Heart left ventricle (tissue), 16 donors: ENCODE data around the gene KLF15. TPM values are rescaled to one million over a fixed set of nuclear protein-coding genes. Genes with fewer than 3 reads are reported as not detected.

ENCODE experiments used
- ATAC-seq, 4 donors: fragments of 200-7000 bp; cut with Tn5 transposase; one replicate each; pipeline ENCODE4 v1.9.1; 2020 to 2022; ENCODE audit warnings: moderate library complexity in 4 of 4, mild to moderate bottlenecking in 3 of 4, moderate number of reproducible peaks in 1 of 4
- DNase-seq, 5 donors: peaks; one replicate each; pipeline ENCODE4 v3.0.0-alpha.2; 2020
- H3K27ac ChIP-seq, 12 donors: fragments of 200-600 bp; sonication (generic) in 4 of 12; one replicate each; pipeline versions ENCODE4 v1.5.0 to v1.8.0; 2016 to 2022; ENCODE audit warnings: mild to moderate bottlenecking in 2 of 12
- H3K27me3 ChIP-seq, 9 donors: fragments of 200-600 bp; sonication (generic) in 2 of 9; one replicate each; pipeline versions ENCODE4 v1.5.1 to v1.8.0; 2016 to 2022; ENCODE audit warnings: mild to moderate bottlenecking in 3 of 9
- H3K36me3 ChIP-seq, 9 donors: fragments of 200-600 bp; sonication (generic) in 2 of 9; one replicate each; pipeline versions ENCODE4 v1.5.0 to v1.8.0; 2018 to 2022; ENCODE audit warnings: mild to moderate bottlenecking in 2 of 9
- H3K4me1 ChIP-seq, 12 donors: fragments of 200-600 bp; sonication (generic) in 4 of 12; one replicate each; pipeline versions ENCODE4 v1.5.0 to v1.8.0; 2016 to 2022; ENCODE audit warnings: mild to moderate bottlenecking in 3 of 12
- H3K4me3 ChIP-seq, 12 donors: fragments of 200-600 bp; sonication (generic) in 4 of 12; one replicate each; pipeline versions ENCODE4 v1.5.0 to v1.8.0; 2017 to 2022; ENCODE audit warnings: mild to moderate bottlenecking in 9 of 12, moderate library complexity in 4 of 12
- H3K9me3 ChIP-seq, 12 donors: fragments of 200-600 bp; sonication (generic) in 4 of 12; one replicate each; pipeline versions ENCODE4 v1.5.0 to v1.8.0; 2016 to 2022; ENCODE audit warnings: mild to moderate bottlenecking in 1 of 12
- CTCF ChIP-seq, 12 donors: fragments of 200-600 bp; sonication (generic) in 4 of 12; IDR thresholded peaks; one replicate each; pipeline versions ENCODE4 v1.5.0 to v1.8.0; 2018 to 2022; ENCODE audit warnings: antibody characterized with exemption in 12 of 12, mild to moderate bottlenecking in 5 of 12
- POLR2A ChIP-seq, 2 donors: fragments of 450-650 bp; IDR thresholded peaks; one replicate each; pipeline ENCODE4 v1.6.1; 2017; ENCODE audit warnings: antibody characterized with exemption in 2 of 2, mild to moderate bottlenecking in 2 of 2, moderate library complexity in 2 of 2
- WGBS, 4 donors: extraction: QIAGEN DNeasy Blood & Tissue Kit in 2 of 4; methylation state at CpG; one replicate each; pipeline versions ENCODE4 v1.1.5 to v1.1.7; 2013 to 2018; 5-methylcytosine and 5-hydroxymethylcytosine counted together
- intact Hi-C, 10 donors: fragments of 100-400 bp; cut with DNase I; formaldehyde crosslinking; loops; one replicate each; pipeline versions ENCODE4 v1.11.1 to v1.14.2; 2022
- polyA plus RNA-seq, 2 donors: library from polyadenylated mRNA; stranded (reverse); fragments of 200-250 nt; gene quantifications; one replicate each; pipeline ENCODE4 v1.2.3, GENCODE V29; 2013
- total RNA-seq, 9 donors: library from RNA; depleted of rRNA in 2 of 9; stranded (reverse); fragments of >200 nt in 2 of 9; fragmentation: NEBNext Ultra II Directional in 3 of 9; extraction: Animal tissue kit (Norgen Biotek cat#: 25700) in 3 of 9; gene quantifications; one replicate each; pipeline versions ENCODE4 v1.1.0 to v1.2.4, GENCODE V29; 2016 to 2023
- donor health status: ischemic (EF 13 %, LVEDD 7.1; RV severe dilation, severe dysfunction).
- donor health status: healthy with polysubstance abuse.
- donor health status: DM: no; HTN: yes; CAD: no.
- donor health status: DM: no; HTN: no; CAD: no.
- donor health status: ischemic (EF 25% LVEDD 6.9; RV normal size, moderate dysfunction).
- donor health status: ischemic (EF 25% LVEDD 5.7; RV mildly dilated, moderate dysfunction).
- donor health status: healthy.
- donor health status: DM: yes; HTN: yes; CAD: no.
- donor health status: ischemic (EF 35%, LVEDD 5.7; RV mildly dilated, moderate dysfunction).
- donor health status: nonischemic (EF 11% LVEDD 7.7; RV severe dilation, severe dysfunction).
- donor health status: DM: yes; HTN: yes; CAD: no.
- donor health status: PGD.
- donor health status: ischemic (EF 29% LVEDD 5.4; RV normal size, mild dysfunction).
- donor health status: nonischemic (EF 23%, LVEDD 6.1; RV moderate dilation, normal function).

The KLF15 gene
- total and polyA plus RNA-seq, 11 donors: 10.5 to 85.8 (median 35.9) TPM

- DNase-seq (peak in 1 of 5 donors; percentile 3), ATAC-seq (no peak)
- TF ChIP-seq CTCF (IDR thresholded peaks at IDR 0.05): no peak
- no peak for TF ChIP-seq POLR2A (IDR thresholded peaks at IDR 0.05)
- Histone ChIP-seq H3K4me1 (peaks cover 0 to 41% (median 22%) of the 10 kb centered on the region in 12 donors), H3K36me3 (no peaks in the 10 kb centered on the region), H3K9me3 (peaks cover 0 to 10% (median 0%) of the 10 kb centered on the region in 12 donors), H3K27me3 (peaks cover 0 to 40% (median 0%) of the 10 kb centered on the region in 9 donors), H3K4me3 (no peak overlapping the region), H3K27ac (peak overlapping the region in 1 of 12 donors; percentile 100)
- intact Hi-C loops: loop anchor here in 7 of 10 donors (2.0 to 10.0 kb wide), 5 partner anchors 30 to 276 kb away; partner anchors contain the start of genes SLC41A3 (in 1 of the 7) and ZXDC (in 1 of the 7)
- 82 to 84% (median 83%) methylated on average over 3 of the region's 3 CpGs for WGBS, 4 donors
Measured at GRCh38 chr3:126358816-126359181, 1.6 kb upstream of the KLF15 start.

GRCh38 chr3:126358038-126358815 lies 1.0 kb upstream of the KLF15 start:
- Histone ChIP-seq H3K4me1 (peaks cover 0 to 46% (median 24%) of the 10 kb centered on the region in 12 donors), H3K9me3 (peaks cover 0 to 10% (median 0%) of the 10 kb centered on the region in 12 donors), H3K27me3 (peaks cover 0 to 40% (median 0%) of the 10 kb centered on the region in 9 donors), H3K36me3 (no peaks in the 10 kb centered on the region), H3K27ac (peak overlapping the region in 6 of 12 donors; percentile 38 to 100 (median 82)), H3K4me3 (peak overlapping the region in 11 of 12 donors; percentile 49 to 95 (median 65))
- WGBS, 4 donors: 4 to 7% (median 7%) methylated on average over 6 to 11 of the region's 11 CpGs
- TF ChIP-seq CTCF (IDR thresholded peaks at IDR 0.05): no peak
- TF ChIP-seq POLR2A (IDR thresholded peaks at IDR 0.05): no peak
- DNase-seq (peak in 1 of 5 donors; percentile 46), ATAC-seq (no peak)
- intact Hi-C loops: loop anchor here in 7 of 10 donors (2.0 to 10.0 kb wide), 5 partner anchors 31 to 276 kb away; partner anchors contain the start of genes SLC41A3 (in 1 of the 7) and ZXDC (in 1 of the 7)

GRCh38 chr3:126356373-126357264 lies 589 bp downstream of the KLF15 start:
- no peak for TF ChIP-seq POLR2A (IDR thresholded peaks at IDR 0.05)
- TF ChIP-seq CTCF (IDR thresholded peaks at IDR 0.05): no peak
- H3K36me3 ChIP-seq: peaks cover 0 to 7% (median 5%) of the 10 kb centered on the region in 9 donors
- WGBS, 4 donors: 0 to 1% (median 1%) methylated on average over 39 to 100 of the region's 100 CpGs
- DNase-seq (peak; percentile 29 to 74 (median 60)), ATAC-seq (peak; percentile 1 to 13 (median 6))
- H3K4me3 ChIP-seq: peak overlapping the region; percentile 53 to 95 (median 70)
- H3K9me3 ChIP-seq: peaks cover 0 to 10% (median 0%) of the 10 kb centered on the region in 12 donors
- H3K27me3 ChIP-seq: peaks cover 0 to 40% (median 0%) of the 10 kb centered on the region in 9 donors
- H3K27ac ChIP-seq: peak overlapping the region; percentile 84 to 100 (median 95)
- H3K4me1 ChIP-seq: peaks cover 0 to 62% (median 35%) of the 10 kb centered on the region in 12 donors
- intact Hi-C loops: loop anchor here in 7 of 10 donors (1.0 to 10.0 kb wide), 8 partner anchors 33 to 274 kb away; partner anchors contain the start of genes SLC41A3 (in 1 of the 7) and ZXDC (in 1 of the 7)
